NCI-H1417 (cell line): ENCODE data around the gene KIF26B.
A peak's percentile ranks its signal among the peaks of the same experiment; 100 is the strongest.
"Not testable (repeated sequence)": the region's sequence is repeated elsewhere in the genome, so short reads cannot be mapped to it uniquely, and the experiment has no call there.

ENCODE experiments used
- DNase-seq, 3 experiments: peaks; one replicate each; lab custom pipeline; 2025; lab: John Stamatoyannopoulos, UW

The KIF26B gene

DNA sequence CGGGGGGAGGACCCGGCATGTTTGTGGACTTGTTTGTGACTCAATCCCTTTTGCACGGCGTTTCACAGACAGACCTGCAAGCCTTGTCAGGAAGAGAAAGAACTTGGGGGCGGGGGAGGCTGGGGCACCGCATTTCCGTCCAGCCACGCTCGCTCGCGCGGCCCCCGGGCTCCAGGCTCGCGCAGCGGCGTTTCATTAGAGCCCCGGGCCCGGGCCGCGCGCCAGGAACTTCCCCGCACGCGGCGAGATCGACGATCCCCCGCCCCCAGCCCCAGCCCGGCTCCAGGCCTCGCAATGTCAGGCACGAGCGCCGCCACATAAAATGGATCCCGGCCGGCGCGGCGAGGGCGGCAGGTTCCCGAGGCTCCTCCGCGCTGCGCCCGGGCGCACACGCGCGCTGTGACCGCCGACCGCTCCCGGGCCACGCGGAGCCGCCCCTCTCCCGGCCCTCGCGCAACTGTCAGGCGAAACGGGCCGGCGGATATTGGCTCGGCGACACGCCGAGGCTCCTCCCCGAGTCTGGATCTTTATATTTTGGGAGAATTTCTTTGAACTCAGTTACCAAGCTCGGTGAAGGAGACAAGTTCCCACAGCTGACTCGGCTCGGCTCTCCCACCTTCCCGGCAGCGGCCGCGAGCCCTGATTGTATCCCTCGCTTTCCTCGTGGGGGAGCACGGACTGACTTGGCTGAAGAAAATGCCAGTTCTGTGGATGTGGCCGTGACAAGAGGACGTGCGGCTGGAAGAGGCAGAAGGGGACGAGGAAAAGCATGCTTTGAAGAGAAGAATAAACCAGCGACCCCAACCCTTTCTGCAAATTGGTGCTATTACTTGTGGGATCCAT lies at the start of gene KIF26B:
Gene KIF26B (plus strand): TSS at position 557 of the 843 bp plus-strand sequence. CDS start 440 bp downstream, outside the sequence.
- peak; percentile 13 to 72 (median 70) for DNase-seq

DNA sequence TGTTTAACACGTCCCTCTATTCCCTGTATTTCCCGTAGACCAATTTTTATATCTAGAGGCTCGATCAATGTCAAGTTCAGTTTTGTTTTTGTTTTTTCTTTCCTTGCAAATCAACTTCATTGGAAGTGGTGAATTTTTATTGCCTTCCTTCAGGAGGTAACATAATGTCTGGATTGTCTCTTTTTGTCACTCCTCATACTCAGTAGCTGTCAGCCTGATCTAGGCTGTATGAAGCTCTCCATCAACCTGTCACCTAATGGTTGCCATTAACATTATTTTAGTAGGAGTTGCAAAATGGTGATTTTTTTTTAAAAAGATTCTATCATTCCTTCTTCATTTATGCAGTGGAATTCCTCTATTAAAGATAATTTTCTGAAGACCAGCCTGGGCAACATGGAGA lies 49.7 kb upstream of the KIF26B start:
- no peak for DNase-seq

DNA sequence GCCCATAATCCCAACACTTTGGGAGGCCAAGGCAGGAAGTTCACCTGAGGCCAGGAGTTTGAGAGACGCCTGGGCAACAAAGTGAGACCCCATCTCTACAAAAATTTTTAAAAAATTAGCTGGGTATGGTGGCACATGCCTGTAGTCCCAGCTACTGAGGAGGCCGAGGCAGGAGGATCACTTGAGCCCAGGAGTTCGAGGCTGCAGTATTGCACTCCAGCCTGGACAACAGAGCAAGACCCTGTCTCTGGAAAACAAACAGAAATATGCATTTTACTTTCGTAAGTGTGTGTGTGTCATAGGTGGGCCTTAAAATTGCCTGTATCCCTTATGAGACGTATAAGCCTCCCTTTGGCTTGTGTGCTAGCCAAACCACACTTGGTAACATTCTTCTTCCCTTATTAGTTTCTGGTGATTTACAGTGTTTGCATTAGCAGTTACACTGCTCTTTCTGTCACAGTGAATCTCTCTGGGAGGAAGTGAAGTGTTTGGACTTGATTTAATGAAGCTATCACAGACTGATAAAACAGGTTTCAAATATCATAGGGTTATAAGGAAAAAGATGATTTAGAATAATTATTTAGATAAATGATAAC lies 48.9 kb upstream of the KIF26B start:
- no peak for DNase-seq

DNA sequence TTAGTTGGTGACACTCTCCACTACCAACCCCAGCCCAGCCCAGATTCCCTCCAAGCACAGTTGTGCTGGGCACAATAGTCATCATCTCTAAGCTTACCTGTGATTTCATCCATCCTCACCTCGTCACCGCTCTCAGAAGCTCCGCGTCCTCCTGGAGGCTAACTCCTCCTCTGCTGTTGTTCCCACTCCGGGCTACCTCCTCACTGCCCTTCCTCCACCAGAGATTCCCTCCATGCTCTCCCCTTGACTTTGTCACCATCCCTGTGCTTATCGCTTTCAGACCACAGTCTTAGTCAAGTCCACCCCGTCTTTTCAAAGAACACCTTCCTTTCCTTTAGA lies 47.0 kb upstream of the KIF26B start:
- no peak for DNase-seq

DNA sequence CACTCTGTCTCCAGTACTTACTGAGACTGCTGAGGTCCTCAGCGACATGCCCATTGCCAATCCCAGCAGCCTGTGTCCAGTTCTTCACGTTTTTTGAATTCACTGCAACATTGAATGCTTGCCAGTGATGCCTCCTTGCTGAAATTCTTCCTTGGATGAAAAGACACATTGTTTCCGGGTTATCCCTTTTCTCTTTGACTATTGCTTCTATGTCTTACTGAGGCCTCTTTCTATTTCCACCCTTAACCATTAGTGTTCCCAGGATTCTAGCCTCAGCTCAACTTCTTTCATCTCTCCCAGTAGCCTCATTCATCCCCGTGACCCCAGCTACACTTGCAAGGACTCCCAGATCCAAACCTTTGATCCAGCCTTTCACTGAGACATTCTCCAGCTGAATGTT lies 46.5 kb upstream of the KIF26B start:
- no peak for DNase-seq

DNA sequence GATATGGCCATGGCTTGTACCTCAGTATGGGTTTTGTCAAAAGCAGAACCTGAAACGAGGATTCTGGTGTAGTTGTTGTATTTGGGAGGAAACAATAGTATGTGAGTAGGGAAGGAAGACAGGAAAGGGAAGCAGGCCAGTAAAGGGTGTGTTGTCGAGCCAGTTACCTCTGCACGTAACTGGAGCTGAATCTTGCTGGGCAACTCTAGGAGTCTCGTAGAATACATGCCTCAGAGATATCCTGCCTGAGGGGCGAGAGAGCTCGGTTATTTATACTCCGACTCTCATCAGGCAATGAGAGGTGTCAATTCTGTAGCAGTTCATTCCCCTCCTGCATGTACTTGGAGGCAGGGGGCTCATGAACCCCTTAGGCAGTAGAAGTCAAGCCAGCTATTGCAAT lies 45.9 kb upstream of the KIF26B start:
- DNase-seq = no peak

DNA sequence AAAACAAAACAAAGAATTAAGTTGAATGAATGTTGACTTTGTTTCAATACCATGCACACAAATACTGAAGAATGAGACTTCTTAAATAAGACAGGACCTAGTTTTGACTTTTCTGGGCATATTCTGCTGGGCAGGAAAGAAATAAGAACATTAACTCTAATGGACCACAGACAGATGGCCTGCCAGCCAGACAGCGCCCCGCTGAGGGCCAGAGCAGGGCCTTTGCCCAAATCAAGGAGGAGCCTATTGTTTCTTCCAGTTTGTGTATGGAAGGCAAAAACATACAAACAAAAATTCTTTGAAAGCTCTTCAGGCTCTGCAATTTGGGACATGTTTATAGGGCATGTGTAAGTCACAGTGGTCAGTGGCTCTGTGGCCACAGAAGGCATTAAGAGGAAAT lies 44.4 kb upstream of the KIF26B start:
- no peak for DNase-seq

DNA sequence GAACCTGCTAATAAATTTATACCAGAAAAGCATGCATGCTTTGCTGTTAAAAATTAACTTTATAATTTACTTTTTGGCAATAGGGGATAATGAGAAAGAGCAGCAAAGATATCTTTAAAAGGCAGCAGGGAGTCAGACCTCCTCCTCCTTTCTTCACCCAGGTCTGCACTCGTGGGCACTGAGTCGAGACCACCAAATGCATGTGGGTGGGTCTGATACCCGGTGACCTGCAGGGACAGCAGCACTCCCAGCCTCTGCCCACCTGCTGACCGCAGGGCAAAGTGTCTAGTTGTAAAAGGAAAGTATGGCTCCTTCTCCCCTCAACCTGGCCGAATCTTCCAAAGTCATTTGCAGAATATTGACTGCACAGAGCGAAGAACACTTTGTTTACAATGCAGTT lies 43.7 kb upstream of the KIF26B start:
- no peak for DNase-seq

DNA sequence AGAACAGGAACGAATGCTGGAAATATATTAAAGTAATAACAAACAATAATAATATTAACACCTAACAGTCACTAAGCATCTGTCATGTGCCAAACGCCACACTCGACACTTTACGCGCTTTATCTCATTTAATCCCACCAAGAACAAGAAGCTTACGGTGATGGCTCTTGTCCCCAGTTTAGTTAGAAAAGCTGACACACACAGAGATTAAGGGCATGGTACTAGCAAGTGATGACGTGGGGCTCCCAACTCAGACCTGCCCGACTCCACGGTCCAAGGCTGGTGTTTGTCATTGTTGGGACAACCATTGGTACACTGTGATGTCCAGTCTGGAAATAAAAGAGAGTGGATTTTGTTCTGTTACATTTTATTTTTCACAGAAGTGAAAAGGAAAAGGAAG lies 41.1 kb upstream of the KIF26B start:
- no peak for DNase-seq

DNA sequence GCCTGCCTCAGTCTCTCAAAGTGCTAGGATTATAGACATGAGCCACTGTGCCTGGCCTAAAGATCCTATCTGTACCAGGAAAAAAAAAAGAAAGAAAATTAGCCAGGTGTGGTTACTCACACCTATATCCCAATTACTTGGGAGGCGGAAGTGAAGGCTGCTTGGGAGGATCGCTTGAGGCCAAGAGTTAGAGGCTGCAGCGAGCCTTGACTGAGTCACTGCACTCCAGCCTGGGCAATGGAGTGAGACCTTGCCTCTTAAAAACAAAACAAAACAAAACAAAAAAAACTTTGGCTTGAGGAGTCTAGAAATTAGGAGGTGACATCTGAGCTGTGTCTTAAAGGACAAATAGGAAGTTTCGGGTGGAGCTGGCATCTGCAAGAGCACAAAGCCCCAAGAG lies 38.7 kb upstream of the KIF26B start:
- DNase-seq = no peak

DNA sequence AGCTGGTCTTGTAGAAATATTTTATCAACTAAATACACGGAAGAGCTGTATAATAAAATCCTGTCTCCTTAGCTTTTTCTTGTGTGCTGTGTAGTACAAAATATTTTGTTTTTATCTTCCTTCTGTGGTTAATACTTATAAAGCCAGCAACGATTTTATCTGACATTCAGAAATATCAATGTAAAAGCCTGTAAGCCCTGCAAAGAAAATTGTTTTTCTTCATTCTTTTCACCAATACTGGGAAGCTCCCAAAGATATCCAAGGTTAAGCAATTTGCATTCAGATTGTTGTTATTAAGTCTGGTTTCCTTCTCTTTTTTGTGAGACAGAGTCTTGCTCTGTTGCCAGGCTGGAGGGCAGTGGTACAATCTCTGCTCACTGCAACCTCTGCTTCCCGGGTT lies 38.0 kb upstream of the KIF26B start:
- no peak for DNase-seq

DNA sequence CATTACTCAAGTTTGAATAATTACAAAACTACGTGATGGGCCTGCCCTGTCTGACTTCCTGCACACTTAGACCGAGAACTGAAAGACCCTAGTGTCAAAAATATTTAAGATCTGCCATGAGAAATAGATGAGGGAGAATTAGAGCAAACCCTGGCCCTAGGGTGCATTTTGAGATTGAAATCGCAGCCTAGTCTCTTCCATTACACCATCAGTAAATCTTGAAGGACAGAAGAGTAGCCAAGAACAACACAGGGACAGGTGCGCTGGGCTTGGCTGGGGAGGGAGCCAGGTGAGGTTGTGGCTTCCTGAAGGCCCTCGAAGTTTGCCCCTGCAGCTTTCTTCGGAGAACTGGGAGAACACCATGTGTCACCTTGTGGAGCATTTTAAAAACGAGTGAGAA lies 36.7 kb upstream of the KIF26B start:
- no peak for DNase-seq

DNA sequence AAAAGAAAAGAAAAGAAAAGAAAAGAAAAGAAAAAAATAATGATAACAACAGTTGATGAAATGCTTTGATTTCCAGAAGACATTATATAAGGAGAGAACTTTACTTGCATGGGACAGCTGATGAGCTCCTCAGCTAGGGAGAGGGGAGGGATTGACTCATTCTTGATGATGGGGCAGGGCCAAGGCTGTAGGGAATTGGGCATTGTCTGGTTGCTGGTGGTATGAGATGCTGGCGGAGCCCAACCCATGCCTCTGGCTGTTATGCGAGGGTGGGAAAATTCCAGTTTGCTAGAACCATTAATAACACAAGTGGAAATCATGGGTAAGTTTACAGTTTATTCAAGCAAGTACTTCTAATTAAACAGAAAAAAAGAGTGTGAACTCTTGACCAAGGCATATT lies 36.0 kb upstream of the KIF26B start:
- no peak for DNase-seq

DNA sequence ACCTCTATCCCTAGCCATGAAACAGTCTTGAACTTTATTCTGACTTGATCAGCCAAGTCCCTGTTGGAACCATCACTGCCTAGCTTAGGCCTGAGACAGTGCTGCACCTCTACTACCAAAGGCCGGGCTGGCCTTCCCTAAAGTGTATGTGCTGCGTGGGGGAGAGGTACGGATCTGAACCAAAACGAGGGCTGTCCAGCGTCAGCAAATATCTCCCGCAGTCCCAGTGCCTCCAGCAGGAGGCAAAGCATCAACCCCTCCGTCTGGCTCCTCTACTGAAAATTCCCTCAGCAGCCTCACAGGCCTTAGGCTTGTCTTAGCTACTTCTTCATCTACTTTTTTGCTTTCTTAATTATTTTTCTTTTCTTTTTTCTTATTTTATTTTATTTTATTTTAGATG lies 33.3 kb upstream of the KIF26B start:
- DNase-seq = no peak

DNA sequence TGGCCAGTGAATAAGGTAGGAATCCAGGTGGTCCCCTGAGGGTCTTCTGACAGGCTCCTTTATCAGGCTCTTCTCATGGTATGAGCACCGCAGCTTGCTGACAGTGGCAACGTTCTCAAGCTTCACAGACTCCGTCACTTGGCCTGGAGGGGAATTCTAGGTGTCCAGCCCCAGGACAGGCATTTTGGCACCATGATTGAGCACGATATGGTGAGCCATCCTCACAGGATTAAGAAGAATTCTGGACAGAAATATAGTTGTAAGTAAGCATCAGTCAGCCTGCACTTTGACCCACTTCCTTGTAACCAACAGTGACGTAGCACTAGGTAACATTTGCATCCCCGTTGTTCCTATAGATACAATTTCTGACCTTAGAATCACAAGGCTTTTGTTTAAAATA lies 30.5 kb upstream of the KIF26B start:
- no peak for DNase-seq

DNA sequence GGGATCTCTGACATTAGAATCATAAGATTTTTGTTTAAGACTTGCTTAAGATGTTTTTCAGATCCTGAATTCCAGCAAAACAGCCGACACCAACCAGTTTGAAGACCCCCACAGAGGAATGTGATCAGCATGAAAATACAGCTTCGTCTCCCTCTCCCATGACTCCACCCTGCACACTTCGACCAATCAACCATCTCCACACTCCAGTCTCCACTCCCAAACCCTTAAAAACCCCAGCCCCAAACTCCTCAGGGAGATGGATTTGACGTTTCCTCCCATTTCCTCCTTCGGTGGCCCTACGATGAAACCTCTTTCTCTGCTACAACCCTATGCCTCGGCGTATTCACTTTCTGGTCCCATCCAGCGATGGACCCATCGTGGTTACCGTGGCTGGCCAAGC lies 30.1 kb upstream of the KIF26B start:
- no peak for DNase-seq

DNA sequence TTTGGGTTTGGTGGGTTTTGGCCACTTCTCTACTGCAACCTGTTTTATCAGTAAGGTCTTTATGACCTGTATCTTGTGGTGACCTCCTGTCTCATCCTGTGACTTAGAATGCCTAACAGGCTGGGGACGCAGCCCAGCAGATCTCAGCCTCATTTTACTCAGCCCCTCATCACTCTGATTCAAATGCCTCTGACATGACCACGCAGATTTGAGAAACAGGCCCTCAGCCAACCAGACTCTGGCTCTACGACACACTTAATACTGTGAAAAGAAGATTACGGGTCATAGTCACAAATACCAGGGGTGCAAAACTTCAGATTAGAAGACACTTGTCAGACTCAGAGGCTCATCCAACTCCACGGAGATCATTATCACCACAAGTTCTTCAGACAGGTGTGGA lies 28.3 kb upstream of the KIF26B start:
- no peak for DNase-seq

DNA sequence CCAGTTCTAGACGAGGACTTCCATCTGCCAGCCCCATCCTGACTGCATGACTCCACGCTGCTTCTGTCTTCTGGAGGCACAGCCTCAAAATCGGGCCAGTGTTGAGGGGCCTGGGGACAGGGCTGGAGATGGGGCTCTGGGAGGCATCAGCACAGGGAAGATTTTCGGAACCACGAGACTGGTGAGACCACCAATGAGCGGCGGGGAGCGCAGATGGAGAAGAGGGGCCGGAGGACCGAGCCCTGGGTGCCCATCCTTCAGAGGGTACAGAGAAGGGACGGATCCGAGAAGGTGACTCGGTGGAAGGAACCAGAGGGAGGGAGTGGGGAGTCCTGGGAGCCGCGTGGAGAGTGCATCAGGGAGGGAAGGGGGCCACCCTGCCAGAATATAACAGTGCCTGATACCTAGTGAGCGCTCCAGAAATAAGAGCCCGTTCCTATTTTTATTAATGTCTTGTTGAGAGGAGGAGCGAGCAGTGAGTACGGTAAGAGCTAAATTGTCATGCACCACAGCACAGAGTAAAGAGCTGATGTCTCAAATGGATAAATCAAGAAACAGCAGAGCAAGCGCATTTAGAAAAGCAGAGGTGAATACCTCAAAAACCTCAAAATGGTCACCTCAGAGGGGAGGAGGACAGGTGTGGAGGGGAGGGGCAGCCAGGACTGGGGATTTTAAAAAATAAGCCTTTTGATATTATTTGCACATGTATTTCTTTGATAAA lies 26.2 kb upstream of the KIF26B start:
- peak in 1 of 3 experiments; percentile 30 for DNase-seq

DNA sequence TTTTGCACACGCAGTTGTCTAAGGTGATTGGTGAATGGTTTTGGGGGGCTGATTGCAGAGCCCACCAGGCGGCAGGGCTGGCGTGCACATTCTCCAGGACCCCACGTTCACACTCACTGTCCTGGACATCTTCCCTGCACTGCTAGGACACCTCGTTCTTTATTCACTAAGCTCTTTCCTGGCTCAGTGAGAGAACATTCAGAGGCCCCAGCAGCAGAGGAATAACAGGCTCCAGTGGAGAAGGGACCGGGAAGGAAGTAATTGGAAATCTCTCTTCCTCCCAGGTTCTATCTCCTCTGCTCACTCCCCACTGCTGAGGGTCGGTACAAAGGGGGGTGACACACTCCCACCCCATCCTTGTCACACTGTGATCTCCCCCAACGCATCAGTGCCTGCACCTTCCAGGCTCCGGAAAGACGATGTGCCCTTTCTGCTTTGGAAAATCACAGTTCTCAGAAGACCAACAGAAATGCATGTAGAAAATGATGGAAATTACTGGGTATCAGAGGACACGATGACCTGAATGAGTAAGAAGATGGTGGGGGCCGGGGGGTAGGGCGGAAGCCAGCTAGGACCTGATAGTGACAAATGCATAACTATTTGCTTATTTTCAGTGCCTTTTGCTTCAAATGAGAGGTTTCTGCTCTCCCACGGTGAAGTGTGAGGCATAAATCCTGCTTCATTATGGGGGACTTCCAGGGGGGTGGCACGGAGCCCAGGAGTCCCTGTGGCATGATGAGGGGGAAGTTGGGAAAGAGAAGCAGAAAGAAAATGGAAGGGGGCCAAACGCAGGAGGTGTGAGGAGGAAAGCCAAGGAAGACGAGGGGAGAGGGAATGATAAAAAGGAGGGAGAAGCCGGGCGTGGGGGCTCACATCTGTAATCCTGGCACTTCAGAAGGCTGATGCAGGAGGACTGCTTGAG lies 25.2 kb upstream of the KIF26B start:
- no peak for DNase-seq

DNA sequence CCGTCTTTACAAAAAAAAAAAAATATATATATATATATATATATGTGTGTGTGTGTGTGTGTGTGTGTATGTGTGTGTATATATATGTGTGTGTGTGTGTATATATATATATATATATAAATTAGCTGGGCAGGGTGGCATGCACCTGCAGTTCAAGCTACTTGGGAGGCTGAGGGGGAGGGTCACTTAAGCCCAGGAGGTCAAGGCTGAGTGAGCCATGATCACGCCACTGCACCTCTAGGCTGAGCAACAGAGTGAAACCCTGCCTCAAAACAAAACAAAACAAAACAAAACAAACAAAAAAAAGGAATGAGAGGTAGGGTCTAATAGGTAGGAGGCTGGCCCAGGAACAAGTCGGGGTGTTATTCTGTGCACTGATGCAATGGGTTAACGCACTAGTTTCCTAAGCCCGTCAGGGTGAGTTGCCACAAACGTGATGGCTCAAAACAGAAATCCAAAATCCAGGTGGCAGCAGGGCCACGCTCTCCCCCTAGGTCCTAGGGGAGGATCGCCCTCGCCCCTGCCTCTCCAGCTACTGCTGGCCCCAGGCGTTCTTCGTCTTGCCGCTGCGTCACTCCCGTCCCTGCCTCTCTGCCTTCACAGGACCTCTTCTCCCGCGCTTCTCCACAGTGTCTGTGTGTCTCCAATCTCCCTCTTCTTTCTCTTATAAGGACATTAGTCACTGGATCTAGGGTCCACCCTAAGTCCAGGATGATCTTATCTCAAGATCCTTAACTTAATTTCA lies 24.3 kb upstream of the KIF26B start:
- not testable (repeated sequence) for DNase-seq

DNA sequence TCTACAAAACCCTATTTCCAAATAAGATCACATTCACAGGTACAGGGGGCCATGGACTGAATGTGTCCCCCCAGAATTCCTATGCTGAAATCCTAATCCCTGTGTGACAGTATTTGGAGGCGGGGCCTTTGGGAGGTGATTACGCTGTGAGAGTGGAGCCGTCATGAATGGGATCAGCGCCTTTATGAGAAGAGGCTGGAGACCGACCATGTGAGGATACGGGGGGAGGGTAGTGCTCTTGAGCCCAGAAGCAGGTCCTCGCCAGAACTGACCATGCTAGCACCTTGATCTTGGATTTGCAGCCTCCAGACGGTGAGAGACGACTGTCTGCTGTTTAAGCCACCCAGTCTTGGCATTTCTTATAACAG lies 23.8 kb upstream of the KIF26B start:
- DNase-seq = no peak

DNA sequence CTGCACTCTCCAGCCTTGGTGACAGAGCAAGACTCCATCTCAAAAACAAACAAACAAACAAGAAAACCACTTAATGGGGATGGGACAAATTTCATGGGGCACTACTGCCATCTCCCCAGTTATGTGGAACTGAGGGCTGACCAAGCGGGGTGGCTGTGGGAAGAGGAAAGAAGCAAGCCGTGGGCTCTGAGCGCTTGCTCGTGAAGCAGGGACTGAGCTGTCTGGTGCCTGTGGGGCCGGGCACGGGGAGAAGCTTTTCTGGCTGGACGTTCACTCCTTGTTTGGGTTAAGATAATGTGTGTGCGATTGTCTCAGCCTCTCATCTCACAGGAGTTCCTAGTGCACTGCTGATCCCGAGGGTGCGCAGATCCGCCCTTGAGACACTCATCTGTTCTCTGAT lies 22.0 kb upstream of the KIF26B start:
- no peak for DNase-seq
